Tibial nerve (tissue), 3 donors: ENCODE measurements around the gene MN1.

Experiments used
- CTCF ChIP-seq, 5 experiments: fragments of 200-600 bp in 3 of 5; fragments of 450-650 bp in 2 of 5; sonication (generic) in 3 of 5; IDR thresholded peaks; one replicate each; pipeline ENCODE4 v1.5.1; 2016 to 2019; ENCODE audit warnings: antibody characterized with exemption in 5 of 5, mild to moderate bottlenecking in 3 of 5, moderate library complexity in 2 of 5
- POLR2A ChIP-seq, 2 donors: fragments of 450-650 bp; IDR thresholded peaks; one replicate each; pipeline ENCODE4 v1.6.1; 2017; ENCODE audit warnings: antibody characterized with exemption in 2 of 2, mild to moderate bottlenecking in 2 of 2, moderate library complexity in 2 of 2

- TF ChIP-seq POLR2A (IDR thresholded peaks at IDR 0.05) (no peak), CTCF (IDR thresholded peaks at IDR 0.05) (no peak)
These were observed 26.3 kb upstream of the MN1 start for GRCh38 chr22:27827604-27828587.
